GM23338 (cell line): ENCODE data around the gene ZFR2. TPM values are rescaled to one million over a fixed set of nuclear protein-coding genes. Genes with fewer than 3 reads are reported as not detected.

ENCODE experiments used
- ATAC-seq: fragments of 200-7000 bp; cut with Tn5 transposase; 3 replicates; pipeline ENCODE4 v1.9.1; 2020
- DNase-seq: peaks from one replicate; pipeline ENCODE4 v3.0.0-alpha.2; 2015; ENCODE audit warnings: low spot score
- H2AFZ ChIP-seq: fragments of 200-600 bp; sonication (generic); 2 replicates; pipeline ENCODE4 v1.8.0; 2016; ENCODE audit warnings: antibody characterized with exemption, mild to moderate bottlenecking, moderate library complexity
- H3F3A ChIP-seq: fragments of 200-600 bp; sonication (generic); replicated peaks from 2 replicates; pipeline ENCODE4 v1.8.0; 2017; ENCODE audit warnings: antibody characterized with exemption, mixed run types, low read depth
- H3K27ac ChIP-seq: fragments of 200-600 bp; sonication (generic); 2 replicates; pipeline ENCODE4 v1.6.1; 2016; ENCODE audit warnings: low read depth
- H3K27me3 ChIP-seq: fragments of 200-600 bp; sonication (generic); 2 replicates; pipeline ENCODE4 v1.8.0; 2016; ENCODE audit warnings: mild to moderate bottlenecking, mixed run types, moderate library complexity; ENCODE audit not compliant: insufficient read depth
- H3K36me3 ChIP-seq: fragments of 200-600 bp; sonication (generic); 2 replicates; pipeline ENCODE4 v1.8.0; 2016; ENCODE audit warnings: mild to moderate bottlenecking; ENCODE audit not compliant: insufficient read depth
- H3K4me1 ChIP-seq: fragments of 200-600 bp; sonication (generic); 2 replicates; pipeline ENCODE4 v1.8.0; 2016; ENCODE audit warnings: mild to moderate bottlenecking, moderate library complexity; ENCODE audit not compliant: insufficient read depth
- H3K4me2 ChIP-seq: fragments of 200-600 bp; sonication (generic); 2 replicates; pipeline ENCODE4 v1.7.1; 2017; ENCODE audit warnings: mixed run types
- H3K4me3 ChIP-seq: fragments of 200-600 bp; sonication (generic); 2 replicates; pipeline ENCODE4 v1.6.1; 2016; ENCODE audit warnings: mixed run types
- H3K79me2 ChIP-seq: fragments of 200-600 bp; sonication (generic); replicated peaks from 2 replicates; pipeline ENCODE4 v1.8.0; 2017; ENCODE audit warnings: mild to moderate bottlenecking; ENCODE audit not compliant: insufficient read depth
- H3K9me2 ChIP-seq: fragments of 200-600 bp; sonication (generic); 2 replicates; pipeline ENCODE4 v1.8.0; 2017; ENCODE audit not compliant: insufficient read depth
- H4K20me1 ChIP-seq: fragments of 200-600 bp; sonication (generic); replicated peaks from 2 replicates; pipeline ENCODE4 v1.8.0; 2017; ENCODE audit warnings: mild to moderate bottlenecking; ENCODE audit not compliant: insufficient read depth
- H3K27ac Mint-ChIP-seq: 2 replicates; pipeline ENCODE4 v1.8.0; 2020; ENCODE audit warnings: inconsistent platforms, mild to moderate bottlenecking, moderate library complexity, mixed read lengths
- H3K27me3 Mint-ChIP-seq: 3 replicates; pipeline ENCODE4 v1.8.0; 2022; ENCODE audit warnings: low read depth, mild to moderate bottlenecking, moderate library complexity, mixed read lengths, inconsistent platforms; ENCODE audit not compliant: insufficient read depth, poor library complexity
- H3K36me3 Mint-ChIP-seq: 3 replicates; pipeline ENCODE4 v1.8.0; 2021; ENCODE audit warnings: low read depth, mild to moderate bottlenecking, inconsistent platforms, moderate library complexity, mixed read lengths
- H3K4me1 Mint-ChIP-seq: 3 replicates; pipeline ENCODE4 v1.8.0; 2020; ENCODE audit warnings: mild to moderate bottlenecking, inconsistent platforms, mixed read lengths
- H3K4me3 Mint-ChIP-seq: 3 replicates; pipeline ENCODE4 v1.8.0; 2021; ENCODE audit warnings: moderate library complexity, mild to moderate bottlenecking, inconsistent platforms, mixed read lengths
- H3K9me3 Mint-ChIP-seq: 3 replicates; pipeline ENCODE4 v1.8.0; 2020; ENCODE audit warnings: moderate library complexity, mild to moderate bottlenecking, inconsistent platforms, mixed read lengths
- CREB1 ChIP-seq: fragments of 250-450 bp; sonication (Bioruptor Pico); IDR thresholded peaks from 2 replicates; pipeline ENCODE4 v1.5.0; 2020; ENCODE audit warnings: low read depth, mild to moderate bottlenecking, moderate library complexity
- EZH2 ChIP-seq: fragments of 200-600 bp; sonication (generic); IDR thresholded peaks from one replicate; pipeline ENCODE4 v1.8.0; 2017; ENCODE audit warnings: antibody characterized with exemption, mild to moderate bottlenecking, low read depth; ENCODE audit not compliant: unreplicated experiment
- EZH2phosphoT487 ChIP-seq: fragments of 200-600 bp; sonication (generic); IDR thresholded peaks from one replicate; pipeline ENCODE4 v1.8.1; 2018; ENCODE audit warnings: antibody characterized with exemption; ENCODE audit not compliant: unreplicated experiment
- JUNB ChIP-seq: IDR thresholded peaks from one replicate; pipeline ENCODE4 v1.6.1; 2016; ENCODE audit warnings: antibody characterized with exemption; ENCODE audit not compliant: unreplicated experiment
- NANOG ChIP-seq: IDR thresholded peaks from 2 replicates; pipeline ENCODE4 v1.6.1; 2016; ENCODE audit warnings: antibody characterized with exemption, borderline replicate concordance
- POLR2AphosphoS5 ChIP-seq: IDR thresholded peaks from 2 replicates; pipeline ENCODE4 v1.6.1; 2016; ENCODE audit warnings: antibody characterized with exemption, low read depth
- REST ChIP-seq: IDR thresholded peaks from one replicate; pipeline ENCODE4 v1.6.1; 2018; ENCODE audit warnings: antibody characterized with exemption; ENCODE audit not compliant: unreplicated experiment
- STAT1 ChIP-seq: IDR thresholded peaks from one replicate; pipeline ENCODE4 v1.6.1; 2016; ENCODE audit warnings: antibody characterized with exemption; ENCODE audit not compliant: unreplicated experiment
- ZNF114 ChIP-seq: fragments of 250-450 bp; sonication (Bioruptor Pico); IDR thresholded peaks from 2 replicates; pipeline ENCODE4 v1.5.0; 2020; ENCODE audit warnings: mild to moderate bottlenecking, moderate library complexity
- ZNF331 ChIP-seq: fragments of 250-450 bp; sonication (Bioruptor Pico); IDR thresholded peaks from 2 replicates; pipeline ENCODE4 v1.5.0; 2020; ENCODE audit warnings: low read depth, mild to moderate bottlenecking, moderate library complexity
- ZNF462 ChIP-seq: fragments of 250-450 bp; sonication (Bioruptor Pico); IDR thresholded peaks from 2 replicates; pipeline ENCODE4 v1.5.0; 2020; ENCODE audit warnings: mild to moderate bottlenecking, moderate library complexity
- polyA plus RNA-seq: library from polyadenylated mRNA; unstranded; fragments of >200 nt; fragmentation: Nextera tagmentation; extraction: Ambion mirVana; gene quantifications from 2 replicates; pipeline ENCODE4 v1.2.1, GENCODE V29; 2016
- total RNA-seq: library from RNA; depleted of rRNA; stranded (reverse); fragments of >200 nt; shearing (Covaris generic); gene quantifications from 2 replicates; pipeline ENCODE4 v1.2.3, GENCODE V29; 2014
- TF ChIP-seq, protein P1 (sequence below): IDR thresholded peaks from 2 replicates; pipeline ENCODE4 v1.6.1; 2016; ENCODE audit warnings: antibody characterized with exemption
- TF ChIP-seq, protein P2 (sequence below), 2 experiments: fragments of 200-600 bp in 1 of 2; sonication (generic) in 1 of 2; conservative IDR thresholded peaks; 2 replicates each; pipeline versions ENCODE4 v1.5.1 to v1.6.1; 2016 to 2017; ENCODE audit warnings: antibody characterized with exemption in 2 of 2, low read depth in 2 of 2, mild to moderate bottlenecking in 2 of 2, moderate library complexity in 1 of 2

ZFR2 gene
- total and polyA plus RNA-seq, 2 experiments from 2014 or later, result 15.8 to 31.3 TPM

DNA sequence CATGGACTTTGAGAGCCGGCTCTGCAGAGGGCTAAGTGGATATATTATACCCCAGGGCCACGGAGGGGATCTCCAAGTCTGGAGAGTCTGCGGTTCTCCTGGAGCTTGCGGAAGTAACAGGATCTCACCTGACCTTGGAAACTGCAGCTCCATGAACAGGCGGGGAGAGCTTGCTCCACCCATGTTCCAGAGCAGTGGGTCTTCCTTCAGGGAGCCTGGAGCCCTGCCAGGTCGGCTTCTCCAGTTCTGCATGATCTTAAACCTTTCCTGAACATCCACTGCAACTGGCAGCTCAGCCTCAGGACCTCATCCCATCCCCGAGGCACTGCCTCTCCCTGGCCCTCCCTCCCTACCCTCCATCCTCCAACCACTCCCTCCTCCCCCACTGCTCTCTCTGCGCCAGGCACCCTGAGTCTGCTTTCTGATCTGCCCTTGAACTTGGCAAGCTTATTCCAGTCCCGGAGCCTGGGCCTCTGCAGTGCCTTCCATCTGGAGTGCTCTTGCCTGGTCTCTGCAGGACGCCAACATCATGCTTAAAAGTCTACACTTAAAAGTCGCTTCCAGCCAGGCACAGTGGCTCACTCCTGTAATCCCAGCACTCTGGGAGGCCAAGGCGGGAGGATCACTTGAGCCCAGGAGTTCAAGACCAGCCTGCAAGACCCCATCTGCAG is 24.8 kb upstream of the ZFR2 start:
- Mint-ChIP-seq H3K27me3 (peaks cover 4% of the 10 kb centered on the region), H3K9me3 (peaks cover 5% of the 10 kb centered on the region), H3K4me1 (no peaks in the 10 kb centered on the region), H3K27ac (no peak overlapping the region), H3K4me3 (no peak overlapping the region), H3K36me3 (peaks cover 11% of the 10 kb centered on the region)
- Histone ChIP-seq H3K4me3 (no peak overlapping the region), H3F3A (no peaks in the 10 kb centered on the region), H2AFZ (no peak overlapping the region), H3K27ac (no peak overlapping the region), H3K27me3 (no peaks in the 10 kb centered on the region), H4K20me1 (peaks cover 3% of the 10 kb centered on the region; the same call in 1 of the 2 replicates), H3K4me2 (no peak overlapping the region), H3K4me1 (no peaks in the 10 kb centered on the region), H3K79me2 (no peaks in the 10 kb centered on the region), H3K36me3 (peaks cover 8% of the 10 kb centered on the region), H3K9me2 (no peaks in the 10 kb centered on the region)
- TF ChIP-seq POLR2AphosphoS5 (no peak), ZNF462 (CRISPR knock-in tag) (no peak), REST (no peak), EZH2 (no peak), NANOG (no peak), STAT1 (no peak), ZNF331 (CRISPR knock-in tag) (no peak), EZH2phosphoT487 (no peak), ZNF114 (no peak), CREB1 (CRISPR knock-in tag) (no peak), JUNB (no peak)
- TF ChIP-seq, protein P1, sequence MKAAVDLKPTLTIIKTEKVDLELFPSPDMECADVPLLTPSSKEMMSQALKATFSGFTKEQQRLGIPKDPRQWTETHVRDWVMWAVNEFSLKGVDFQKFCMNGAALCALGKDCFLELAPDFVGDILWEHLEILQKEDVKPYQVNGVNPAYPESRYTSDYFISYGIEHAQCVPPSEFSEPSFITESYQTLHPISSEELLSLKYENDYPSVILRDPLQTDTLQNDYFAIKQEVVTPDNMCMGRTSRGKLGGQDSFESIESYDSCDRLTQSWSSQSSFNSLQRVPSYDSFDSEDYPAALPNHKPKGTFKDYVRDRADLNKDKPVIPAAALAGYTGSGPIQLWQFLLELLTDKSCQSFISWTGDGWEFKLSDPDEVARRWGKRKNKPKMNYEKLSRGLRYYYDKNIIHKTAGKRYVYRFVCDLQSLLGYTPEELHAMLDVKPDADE, result no peak
- TF ChIP-seq, protein P2, sequence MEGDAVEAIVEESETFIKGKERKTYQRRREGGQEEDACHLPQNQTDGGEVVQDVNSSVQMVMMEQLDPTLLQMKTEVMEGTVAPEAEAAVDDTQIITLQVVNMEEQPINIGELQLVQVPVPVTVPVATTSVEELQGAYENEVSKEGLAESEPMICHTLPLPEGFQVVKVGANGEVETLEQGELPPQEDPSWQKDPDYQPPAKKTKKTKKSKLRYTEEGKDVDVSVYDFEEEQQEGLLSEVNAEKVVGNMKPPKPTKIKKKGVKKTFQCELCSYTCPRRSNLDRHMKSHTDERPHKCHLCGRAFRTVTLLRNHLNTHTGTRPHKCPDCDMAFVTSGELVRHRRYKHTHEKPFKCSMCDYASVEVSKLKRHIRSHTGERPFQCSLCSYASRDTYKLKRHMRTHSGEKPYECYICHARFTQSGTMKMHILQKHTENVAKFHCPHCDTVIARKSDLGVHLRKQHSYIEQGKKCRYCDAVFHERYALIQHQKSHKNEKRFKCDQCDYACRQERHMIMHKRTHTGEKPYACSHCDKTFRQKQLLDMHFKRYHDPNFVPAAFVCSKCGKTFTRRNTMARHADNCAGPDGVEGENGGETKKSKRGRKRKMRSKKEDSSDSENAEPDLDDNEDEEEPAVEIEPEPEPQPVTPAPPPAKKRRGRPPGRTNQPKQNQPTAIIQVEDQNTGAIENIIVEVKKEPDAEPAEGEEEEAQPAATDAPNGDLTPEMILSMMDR (conservative IDR thresholded peaks at IDR 0.05; ENCODE audit: low read depth in 2 of 2), result no peak
- ATAC-seq (no peak), DNase-seq (no peak)
